ENCODE results near the gene HARS2. TPM values are rescaled to one million over a fixed set of nuclear protein-coding genes. Genes with fewer than 3 reads are reported as not detected.
A peak's percentile ranks its signal among the peaks of the same experiment; 100 is the strongest.

HARS2 gene
- total and polyA plus RNA-seq, 4 donors = 15.6 to 37.2 (median 21.7) TPM

DNA sequence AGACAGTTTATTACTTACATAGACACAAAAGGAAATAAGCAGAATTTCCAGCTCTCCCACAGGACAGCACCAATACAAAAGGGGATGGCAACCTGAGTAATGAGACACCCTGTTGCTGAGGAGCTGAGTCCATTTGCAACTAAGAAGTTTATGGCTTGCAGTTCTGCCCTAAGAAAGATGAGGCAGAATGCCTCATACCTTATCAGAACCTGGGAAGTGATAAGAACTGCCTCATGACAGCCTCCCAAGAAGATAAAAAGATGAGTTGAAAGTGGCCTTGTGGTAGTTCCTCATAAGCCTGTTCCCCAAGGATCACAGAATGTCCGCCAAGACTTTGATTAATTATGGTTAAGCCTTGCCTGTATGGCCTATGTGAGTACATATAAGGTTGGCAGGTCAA lies 50.7 kb downstream of the HARS2 start:
- no peak overlapping the region for H3K4me3 ChIP-seq
- H3K36me3 ChIP-seq (ENCODE audit: control insufficient read depth in 4 of 4, insufficient read depth in 4 of 4, low read length in 4 of 4) = no peaks in the 10 kb centered on the region
- DNase-seq = no peak
- no peak for ATAC-seq (ENCODE audit: insufficient read depth, low FRiP score)
- no peak overlapping the region for H3K27ac ChIP-seq (ENCODE audit: low read depth in 1 of 2, low read length in 1 of 2)
- H3K9ac ChIP-seq (ENCODE audit: insufficient read depth in 1 of 2, low read length in 2 of 2) = no peak overlapping the region
- TF ChIP-seq, protein P1, sequence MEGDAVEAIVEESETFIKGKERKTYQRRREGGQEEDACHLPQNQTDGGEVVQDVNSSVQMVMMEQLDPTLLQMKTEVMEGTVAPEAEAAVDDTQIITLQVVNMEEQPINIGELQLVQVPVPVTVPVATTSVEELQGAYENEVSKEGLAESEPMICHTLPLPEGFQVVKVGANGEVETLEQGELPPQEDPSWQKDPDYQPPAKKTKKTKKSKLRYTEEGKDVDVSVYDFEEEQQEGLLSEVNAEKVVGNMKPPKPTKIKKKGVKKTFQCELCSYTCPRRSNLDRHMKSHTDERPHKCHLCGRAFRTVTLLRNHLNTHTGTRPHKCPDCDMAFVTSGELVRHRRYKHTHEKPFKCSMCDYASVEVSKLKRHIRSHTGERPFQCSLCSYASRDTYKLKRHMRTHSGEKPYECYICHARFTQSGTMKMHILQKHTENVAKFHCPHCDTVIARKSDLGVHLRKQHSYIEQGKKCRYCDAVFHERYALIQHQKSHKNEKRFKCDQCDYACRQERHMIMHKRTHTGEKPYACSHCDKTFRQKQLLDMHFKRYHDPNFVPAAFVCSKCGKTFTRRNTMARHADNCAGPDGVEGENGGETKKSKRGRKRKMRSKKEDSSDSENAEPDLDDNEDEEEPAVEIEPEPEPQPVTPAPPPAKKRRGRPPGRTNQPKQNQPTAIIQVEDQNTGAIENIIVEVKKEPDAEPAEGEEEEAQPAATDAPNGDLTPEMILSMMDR (IDR thresholded peaks at IDR 0.05; ENCODE audit: control extremely low read depth, extremely low read depth) = no peak
- WGBS, 2 donors = 76 to 85% methylated on average over 1 of the region's 1 CpG
- H3K4me1 ChIP-seq (ENCODE audit: control insufficient read depth in 5 of 5, insufficient read depth in 5 of 5, low read length in 5 of 5) = no peaks in the 10 kb centered on the region
- H3K27me3 ChIP-seq (ENCODE audit: control insufficient read depth in 3 of 3, insufficient read depth in 3 of 3, low read length in 2 of 3) = no peaks in the 10 kb centered on the region
- peaks cover 0 to 19% (median 3%) of the 10 kb centered on the region in 4 donors for H3K9me3 ChIP-seq (ENCODE audit: control insufficient read depth in 4 of 4, insufficient read depth in 3 of 4, low read length in 3 of 4)

Small RNA genes lying within 50 kb of the gene (small RNA-seq; reads per million reads assigned to genes)
- gene VTRNA1-1 (ENCODE audit: low replicate concordance) = 8.0 reads per million, percentile 96 among the genes with 10 or more reads in this experiment
- gene VTRNA1-2 (ENCODE audit: low replicate concordance) = 0.17 reads per million
- gene VTRNA1-3 (ENCODE audit: low replicate concordance) = not detected

Other genes with a start within 250 kb of the HARS2 start
- 10 to 100 TPM in 1 of 2 donors, 1 to 10 TPM in 1; 5.2 to 13.3 TPM for gene EIF4EBP3, start 143.8 kb upstream of the HARS2 start, total RNA-seq
- 10 to 100 TPM; 27.6 to 69.5 TPM for gene EIF4EBP3, start 143.8 kb upstream of the HARS2 start, polyA plus RNA-seq
- gene SRA1, start 134.0 kb upstream of the HARS2 start, total RNA-seq = 10 to 100 TPM; 14.0 to 36.0 TPM
- 10 to 100 TPM; 37.7 to 45.5 TPM for gene SRA1, start 134.0 kb upstream of the HARS2 start, polyA plus RNA-seq
- 10 to 100 TPM; 31.6 to 36.1 TPM for gene APBB3, start 126.9 kb upstream of the HARS2 start, total RNA-seq
- 10 to 100 TPM; 24.7 to 25.5 TPM for gene APBB3, start 126.9 kb upstream of the HARS2 start, polyA plus RNA-seq
- gene SLC35A4, start 126.6 kb upstream of the HARS2 start, total RNA-seq = 10 to 100 TPM; 10.7 to 94.4 TPM
- 10 to 100 TPM; 41.0 to 91.5 TPM for gene SLC35A4, start 126.6 kb upstream of the HARS2 start, polyA plus RNA-seq
- gene CD14, start 58.3 kb upstream of the HARS2 start, total RNA-seq = 10 to 100 TPM; 57.9 to 86.0 TPM
- gene CD14, start 58.3 kb upstream of the HARS2 start, polyA plus RNA-seq = 100 to 1,000 TPM in 1 of 2 donors, 10 to 100 TPM in 1; 74.5 to 357 TPM
- 10 to 100 TPM in 1 of 2 donors, 1 to 10 TPM in 1; 9.0 to 14.9 TPM for gene TMCO6, start 52.0 kb upstream of the HARS2 start, total RNA-seq
- 10 to 100 TPM; 13.2 to 25.8 TPM for gene TMCO6, start 52.0 kb upstream of the HARS2 start, polyA plus RNA-seq
- gene NDUFA2, start 43.8 kb upstream of the HARS2 start, total RNA-seq = 10 to 100 TPM; 35.4 to 57.9 TPM
- gene NDUFA2, start 43.8 kb upstream of the HARS2 start, polyA plus RNA-seq = 100 to 1,000 TPM; 133 to 365 TPM
- 100 to 1,000 TPM in 1 of 2 donors, 10 to 100 TPM in 1; 85.3 to 104 TPM for gene IK, start 43.6 kb upstream of the HARS2 start, total RNA-seq
- 10 to 100 TPM; 58.3 to 95.7 TPM for gene IK, start 43.6 kb upstream of the HARS2 start, polyA plus RNA-seq
- 10 to 100 TPM; 15.0 to 25.5 TPM for gene WDR55, start 26.6 kb upstream of the HARS2 start, total RNA-seq
- 10 to 100 TPM; 16.6 to 17.9 TPM for gene WDR55, start 26.6 kb upstream of the HARS2 start, polyA plus RNA-seq
- gene DND1, start 17.9 kb upstream of the HARS2 start, total RNA-seq = 1 to 10 TPM in 1 of 2 donors, under 1 TPM in 1; 0.60 to 1.7 TPM
- 1 to 10 TPM; 1.5 to 1.9 TPM for gene DND1, start 17.9 kb upstream of the HARS2 start, polyA plus RNA-seq
- 10 to 100 TPM; 46.9 to 54.6 TPM for gene HARS1, start 85 bp upstream of the HARS2 start, total RNA-seq
- 10 to 100 TPM; 43.8 to 49.8 TPM for gene HARS1, start 85 bp upstream of the HARS2 start, polyA plus RNA-seq
- 10 to 100 TPM; 30.2 to 43.3 TPM for gene ZMAT2, start 9.0 kb downstream of the HARS2 start, total RNA-seq
- 10 to 100 TPM; 52.1 to 73.8 TPM for gene ZMAT2, start 9.0 kb downstream of the HARS2 start, polyA plus RNA-seq
- not detected for gene PCDHA1, start 94.7 kb downstream of the HARS2 start, total RNA-seq
- gene PCDHA1, start 94.7 kb downstream of the HARS2 start, polyA plus RNA-seq = under 1 TPM; 0.02 to 0.30 TPM
- gene PCDHA2, start 103.4 kb downstream of the HARS2 start, total RNA-seq = under 1 TPM; 0.15 to 0.43 TPM
- under 1 TPM in 1 of 2 donors, not detected in 1; 0.02 TPM for gene PCDHA2, start 103.4 kb downstream of the HARS2 start, polyA plus RNA-seq
- gene PCDHA3, start 109.6 kb downstream of the HARS2 start, total RNA-seq = under 1 TPM; 0.31 to 0.74 TPM
- gene PCDHA3, start 109.6 kb downstream of the HARS2 start, polyA plus RNA-seq = under 1 TPM; 0.07 to 0.22 TPM
- 1 to 10 TPM; 1.6 to 2.9 TPM for gene PCDHA4, start 115.6 kb downstream of the HARS2 start, total RNA-seq
- under 1 TPM; 0.26 to 0.41 TPM for gene PCDHA4, start 115.6 kb downstream of the HARS2 start, polyA plus RNA-seq
- gene PCDHA5, start 130.2 kb downstream of the HARS2 start, total RNA-seq = under 1 TPM; 0.34 to 0.46 TPM
- under 1 TPM in 1 of 2 donors, not detected in 1; 0.10 TPM for gene PCDHA5, start 130.2 kb downstream of the HARS2 start, polyA plus RNA-seq
- gene PCDHA6, start 136.5 kb downstream of the HARS2 start, total RNA-seq = under 1 TPM; 0.51 to 0.92 TPM
- gene PCDHA6, start 136.5 kb downstream of the HARS2 start, polyA plus RNA-seq = under 1 TPM; 0.11 to 0.20 TPM
- gene PCDHA7, start 142.8 kb downstream of the HARS2 start, total RNA-seq = under 1 TPM; 0.17 to 0.52 TPM
- under 1 TPM; 0.10 to 0.26 TPM for gene PCDHA7, start 142.8 kb downstream of the HARS2 start, polyA plus RNA-seq
- gene PCDHA8, start 149.7 kb downstream of the HARS2 start, total RNA-seq = under 1 TPM; 0.23 to 0.37 TPM
- under 1 TPM in 1 of 2 donors, not detected in 1; 0.14 TPM for gene PCDHA8, start 149.7 kb downstream of the HARS2 start, polyA plus RNA-seq
- gene PCDHA9, start 156.9 kb downstream of the HARS2 start, total RNA-seq = under 1 TPM; 0.49 to 0.68 TPM
- gene PCDHA9, start 156.9 kb downstream of the HARS2 start, polyA plus RNA-seq = not detected
- gene PCDHA10, start 164.4 kb downstream of the HARS2 start, total RNA-seq = 1 to 10 TPM in 1 of 2 donors, under 1 TPM in 1; 0.48 to 1.6 TPM
- under 1 TPM; 0.02 to 0.11 TPM for gene PCDHA10, start 164.4 kb downstream of the HARS2 start, polyA plus RNA-seq
- gene PCDHA11, start 177.5 kb downstream of the HARS2 start, total RNA-seq = 1 to 10 TPM in 1 of 2 donors, under 1 TPM in 1; 0.74 to 1.6 TPM
- gene PCDHA11, start 177.5 kb downstream of the HARS2 start, polyA plus RNA-seq = under 1 TPM; 0.08 to 0.31 TPM
- 1 to 10 TPM in 1 of 2 donors, under 1 TPM in 1; 0.23 to 3.6 TPM for gene PCDHA12, start 183.9 kb downstream of the HARS2 start, total RNA-seq
- under 1 TPM; 0.74 to 0.98 TPM for gene PCDHA12, start 183.9 kb downstream of the HARS2 start, polyA plus RNA-seq
- gene PCDHA13, start 190.7 kb downstream of the HARS2 start, total RNA-seq = 1 to 10 TPM in 1 of 2 donors, under 1 TPM in 1; 0.77 to 2.9 TPM
- 1 to 10 TPM in 1 of 2 donors, under 1 TPM in 1; 0.15 to 1.0 TPM for gene PCDHA13, start 190.7 kb downstream of the HARS2 start, polyA plus RNA-seq
- gene PCDHAC1, start 234.8 kb downstream of the HARS2 start, total RNA-seq = 10 to 100 TPM in 1 of 2 donors, under 1 TPM in 1; 0.88 to 10.0 TPM
- gene PCDHAC1, start 234.8 kb downstream of the HARS2 start, polyA plus RNA-seq = 1 to 10 TPM in 1 of 2 donors, under 1 TPM in 1; 0.41 to 1.0 TPM

Measured in lung (tissue), 13 donors.